Measurements from ENCODE around the gene SLC22A23.

The SLC22A23 gene

DNA sequence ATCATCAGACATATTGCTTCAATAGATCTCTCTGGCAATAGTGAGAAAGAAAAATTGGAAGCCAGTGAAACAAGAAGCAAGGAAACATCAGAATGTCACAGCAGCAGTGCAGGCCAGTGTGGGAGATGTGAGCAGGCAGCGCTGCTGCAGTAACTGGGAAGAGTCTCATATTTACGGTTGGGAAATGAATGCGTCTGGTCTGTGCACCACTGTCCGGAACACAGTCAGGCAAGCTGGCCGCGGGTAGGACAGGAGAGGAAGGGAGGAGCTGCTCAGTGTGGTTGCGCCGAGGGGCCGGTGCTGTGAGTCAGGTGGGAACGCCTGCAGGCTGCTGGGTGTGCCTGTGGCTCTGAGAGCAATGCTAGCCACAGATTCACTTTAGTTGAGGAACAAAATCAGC lies 204.5 kb downstream of the SLC22A23 start:
- H3K36me3 ChIP-seq (replicated peaks; ENCODE audit: low read depth, low read length) = no peaks in the 10 kb centered on the region
- H3K4me3 ChIP-seq (ENCODE audit: low read length) = no peak overlapping the region
- H4K20me1 ChIP-seq (ENCODE audit: insufficient read depth, low read length) = no peaks in the 10 kb centered on the region
- H3K9ac ChIP-seq (ENCODE audit: low read length) = no peak overlapping the region
- no peak overlapping the region for H2AFZ ChIP-seq (ENCODE audit: low read depth, low read length)
- H3K79me2 ChIP-seq (ENCODE audit: low read length) = no peaks in the 10 kb centered on the region
- H3K4me1 ChIP-seq (ENCODE audit: low read length) = peaks cover 3% of the 10 kb centered on the region; the same call in 1 of the 2 replicates
- no peaks in the 10 kb centered on the region for H3K9me3 ChIP-seq (ENCODE audit: insufficient read depth, low read length)
- no peak overlapping the region for H3K4me2 ChIP-seq (ENCODE audit: low read length)
- no peak overlapping the region for H3K27ac ChIP-seq (ENCODE audit: low read length)
- no peak for TF ChIP-seq EZH2phosphoT487 (IDR thresholded peaks at IDR 0.05; ENCODE audit: low read depth)
- TF ChIP-seq, protein P1, sequence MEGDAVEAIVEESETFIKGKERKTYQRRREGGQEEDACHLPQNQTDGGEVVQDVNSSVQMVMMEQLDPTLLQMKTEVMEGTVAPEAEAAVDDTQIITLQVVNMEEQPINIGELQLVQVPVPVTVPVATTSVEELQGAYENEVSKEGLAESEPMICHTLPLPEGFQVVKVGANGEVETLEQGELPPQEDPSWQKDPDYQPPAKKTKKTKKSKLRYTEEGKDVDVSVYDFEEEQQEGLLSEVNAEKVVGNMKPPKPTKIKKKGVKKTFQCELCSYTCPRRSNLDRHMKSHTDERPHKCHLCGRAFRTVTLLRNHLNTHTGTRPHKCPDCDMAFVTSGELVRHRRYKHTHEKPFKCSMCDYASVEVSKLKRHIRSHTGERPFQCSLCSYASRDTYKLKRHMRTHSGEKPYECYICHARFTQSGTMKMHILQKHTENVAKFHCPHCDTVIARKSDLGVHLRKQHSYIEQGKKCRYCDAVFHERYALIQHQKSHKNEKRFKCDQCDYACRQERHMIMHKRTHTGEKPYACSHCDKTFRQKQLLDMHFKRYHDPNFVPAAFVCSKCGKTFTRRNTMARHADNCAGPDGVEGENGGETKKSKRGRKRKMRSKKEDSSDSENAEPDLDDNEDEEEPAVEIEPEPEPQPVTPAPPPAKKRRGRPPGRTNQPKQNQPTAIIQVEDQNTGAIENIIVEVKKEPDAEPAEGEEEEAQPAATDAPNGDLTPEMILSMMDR (IDR thresholded peaks at IDR 0.05; ENCODE audit: low read depth, low read length) = no peak
- H3K27me3 ChIP-seq (ENCODE audit: low read depth, low read length) = 0 out of 2 replicates have a peak, but pooled peaks cover 3% of the 10 kb centered on the region

DNA sequence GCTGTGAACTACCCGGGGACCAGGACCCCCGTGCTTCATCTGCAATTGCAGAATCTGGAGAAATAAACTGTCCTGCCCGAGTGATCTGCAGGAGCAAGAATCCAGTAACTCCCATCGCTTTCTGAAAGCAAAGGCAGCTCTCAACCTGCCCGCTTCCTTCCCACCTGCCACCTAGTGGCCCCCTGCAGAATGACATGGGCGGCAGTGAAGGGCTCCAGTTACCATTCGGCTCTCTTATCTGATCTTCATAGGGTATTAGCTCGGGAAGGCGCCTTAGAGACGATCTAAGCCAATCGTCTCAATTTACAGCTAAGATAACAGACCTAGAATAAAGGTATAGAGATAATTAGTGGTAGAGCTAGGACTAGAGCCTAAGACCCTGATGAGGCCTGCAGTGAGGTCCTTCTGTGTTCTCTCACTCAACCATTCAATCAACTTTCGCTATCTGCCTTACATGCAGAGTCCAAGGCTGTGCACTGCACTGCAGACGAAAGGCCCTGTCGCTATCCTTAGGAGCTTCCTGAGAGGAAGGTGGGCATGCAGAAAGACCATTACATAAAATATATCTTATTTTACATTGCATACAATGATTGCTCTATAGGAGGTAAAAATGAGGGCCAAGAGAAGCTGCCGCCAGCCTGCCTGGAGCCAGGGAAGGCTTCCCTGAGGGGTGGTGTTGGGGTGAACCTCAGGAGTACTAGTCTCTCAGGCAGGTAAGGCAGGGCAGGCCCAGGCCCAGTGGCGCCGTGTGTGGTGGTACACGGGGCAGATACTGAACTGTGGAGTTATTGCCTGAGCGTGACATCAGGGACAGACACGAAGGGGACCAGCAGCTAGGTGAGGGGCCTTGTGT lies 205.2 kb downstream of the SLC22A23 start:
- H4K20me1 ChIP-seq (ENCODE audit: insufficient read depth, low read length) = no peaks in the 10 kb centered on the region
- peak overlapping the region; percentile 56 for H3K4me2 ChIP-seq (ENCODE audit: low read length)
- H3K79me2 ChIP-seq (ENCODE audit: low read length) = no peaks in the 10 kb centered on the region
- H3K36me3 ChIP-seq (replicated peaks; ENCODE audit: low read depth, low read length) = no peaks in the 10 kb centered on the region
- H3K4me1 ChIP-seq (ENCODE audit: low read length) = peaks cover 3% of the 10 kb centered on the region; the same call in 1 of the 2 replicates
- H3K9me3 ChIP-seq (ENCODE audit: insufficient read depth, low read length) = no peaks in the 10 kb centered on the region
- no peak overlapping the region for H3K9ac ChIP-seq (ENCODE audit: low read length)
- no peak overlapping the region for H3K27ac ChIP-seq (ENCODE audit: low read length)
- no peak overlapping the region for H3K4me3 ChIP-seq (ENCODE audit: low read length)
- H3K27me3 ChIP-seq (ENCODE audit: low read depth, low read length) = 0 out of 2 replicates have a peak, but pooled peaks cover 3% of the 10 kb centered on the region
- TF ChIP-seq EZH2phosphoT487 (IDR thresholded peaks at IDR 0.05; ENCODE audit: low read depth) = no peak
- TF ChIP-seq, protein P1 (IDR thresholded peaks at IDR 0.05; ENCODE audit: low read depth, low read length) = peak; percentile 77
- H2AFZ ChIP-seq (ENCODE audit: low read depth, low read length) = 0 out of 2 replicates have a peak overlapping the region, but pooled peaks have one; percentile 60

DNA sequence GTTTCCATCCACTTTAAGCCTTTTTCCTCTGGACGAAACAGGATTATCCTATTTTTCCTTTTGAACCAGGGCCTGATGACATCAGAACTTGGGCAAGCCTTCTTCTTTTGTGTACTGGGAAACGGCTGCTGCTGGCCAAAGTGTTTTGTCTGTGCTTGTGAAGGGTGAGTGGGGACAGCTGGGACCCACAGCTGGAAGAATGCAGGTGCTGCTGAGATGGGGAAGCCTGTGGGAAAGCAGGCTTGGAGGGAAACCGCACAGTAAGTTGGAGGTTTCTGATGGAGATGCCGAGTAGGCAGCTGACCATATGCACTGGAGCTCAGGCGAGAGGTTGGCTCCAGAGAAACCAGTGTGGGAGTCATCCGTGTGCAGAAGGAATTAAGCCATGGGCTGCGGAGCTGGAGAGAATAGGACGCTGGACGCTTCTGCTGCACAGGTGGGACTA lies 206.6 kb downstream of the SLC22A23 start:
- peaks cover 3% of the 10 kb centered on the region; the same call in 1 of the 2 replicates for H3K4me1 ChIP-seq (ENCODE audit: low read length)
- no peak for TF ChIP-seq EZH2phosphoT487 (IDR thresholded peaks at IDR 0.05; ENCODE audit: low read depth)
- TF ChIP-seq, protein P1 (IDR thresholded peaks at IDR 0.05; ENCODE audit: low read depth, low read length) = no peak
- no peaks in the 10 kb centered on the region for H3K79me2 ChIP-seq (ENCODE audit: low read length)
- no peak overlapping the region for H3K27ac ChIP-seq (ENCODE audit: low read length)
- no peak overlapping the region for H3K4me2 ChIP-seq (ENCODE audit: low read length)
- no peak overlapping the region for H3K9ac ChIP-seq (ENCODE audit: low read length)
- no peaks in the 10 kb centered on the region for H4K20me1 ChIP-seq (ENCODE audit: insufficient read depth, low read length)
- H3K36me3 ChIP-seq (replicated peaks; ENCODE audit: low read depth, low read length) = no peaks in the 10 kb centered on the region
- 0 out of 2 replicates have a peak, but pooled peaks cover 3% of the 10 kb centered on the region for H3K27me3 ChIP-seq (ENCODE audit: low read depth, low read length)
- H3K4me3 ChIP-seq (ENCODE audit: low read length) = no peak overlapping the region
- no peaks in the 10 kb centered on the region for H3K9me3 ChIP-seq (ENCODE audit: insufficient read depth, low read length)
- H2AFZ ChIP-seq (ENCODE audit: low read depth, low read length) = no peak overlapping the region

DNA sequence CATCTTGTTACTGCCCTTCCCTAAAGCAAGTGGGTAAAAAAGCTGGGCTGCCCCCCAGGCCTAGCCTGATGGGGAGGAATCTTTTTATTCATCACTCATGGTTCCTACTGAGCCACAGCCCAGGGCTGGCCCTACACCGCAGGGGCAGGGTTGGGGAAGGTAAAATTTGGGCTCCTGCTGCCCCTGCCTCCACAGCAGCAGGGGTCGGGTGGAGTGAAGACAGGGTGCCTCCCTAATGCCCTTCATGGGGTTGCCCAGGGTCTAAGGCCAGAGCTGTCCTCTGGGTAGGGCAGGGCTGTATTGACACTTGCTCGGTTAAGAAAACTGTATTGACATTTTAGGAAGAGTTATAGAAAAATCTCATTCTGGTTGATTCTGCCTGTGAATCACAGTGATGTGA lies 207.0 kb downstream of the SLC22A23 start:
- H2AFZ ChIP-seq (ENCODE audit: low read depth, low read length) = no peak overlapping the region
- no peaks in the 10 kb centered on the region for H3K79me2 ChIP-seq (ENCODE audit: low read length)
- no peak overlapping the region for H3K4me3 ChIP-seq (ENCODE audit: low read length)
- no peak overlapping the region for H3K4me2 ChIP-seq (ENCODE audit: low read length)
- TF ChIP-seq EZH2phosphoT487 (IDR thresholded peaks at IDR 0.05; ENCODE audit: low read depth) = no peak
- TF ChIP-seq, protein P1 (IDR thresholded peaks at IDR 0.05; ENCODE audit: low read depth, low read length) = no peak
- no peaks in the 10 kb centered on the region for H3K9me3 ChIP-seq (ENCODE audit: insufficient read depth, low read length)
- H3K4me1 ChIP-seq (ENCODE audit: low read length) = peaks cover 3% of the 10 kb centered on the region; the same call in 1 of the 2 replicates
- H3K36me3 ChIP-seq (replicated peaks; ENCODE audit: low read depth, low read length) = no peaks in the 10 kb centered on the region
- no peak overlapping the region for H3K27ac ChIP-seq (ENCODE audit: low read length)
- no peaks in the 10 kb centered on the region for H4K20me1 ChIP-seq (ENCODE audit: insufficient read depth, low read length)
- no peak overlapping the region for H3K9ac ChIP-seq (ENCODE audit: low read length)
- 0 out of 2 replicates have a peak, but pooled peaks cover 3% of the 10 kb centered on the region for H3K27me3 ChIP-seq (ENCODE audit: low read depth, low read length)

Measured in OCI-LY3 (cell line).